GM19099 (cell line): Measurements from ENCODE around the gene UPF3A.

ENCODE experiments used
- POLR2A ChIP-seq: IDR thresholded peaks from 3 replicates; pipeline ENCODE4 v1.6.1; 2011; ENCODE audit warnings: low read depth; ENCODE audit not compliant: insufficient read length; ENCODE audit errors: extremely low read depth

Gene UPF3A

GRCh38 chr13:114338959-114339358, 57.6 kb downstream of the UPF3A start:
- TF ChIP-seq POLR2A, result no peak

- TF ChIP-seq POLR2A, result no peak
Observed at GRCh38 chr13:114339857-114340534, 58.6 kb downstream of the UPF3A start.

- no peak for TF ChIP-seq POLR2A
Observed at GRCh38 chr13:114341003-114341777, 59.8 kb downstream of the UPF3A start.
